Mucosa of rectum (tissue), 2 donors: ENCODE data around the gene TAPBP.
"Not testable (repeated sequence)": the region's sequence is repeated elsewhere in the genome, so short reads cannot be mapped to it uniquely, and the experiment has no call there.

Source experiments
- H3K27ac ChIP-seq, 2 donors: one replicate each; pipeline ENCODE4 v1.7.0; 2013; ENCODE audit warnings: inconsistent platforms in 2 of 2, low read depth in 2 of 2, low read length in 2 of 2
- H3K27me3 ChIP-seq, 2 donors: one replicate each; pipeline ENCODE4 v1.7.0; 2013; ENCODE audit warnings: low read length in 2 of 2; ENCODE audit not compliant: control insufficient read depth in 2 of 2, insufficient read depth in 2 of 2
- H3K36me3 ChIP-seq, 2 donors: one replicate each; pipeline ENCODE4 v1.7.0; 2013; ENCODE audit warnings: low read length in 2 of 2; ENCODE audit not compliant: control insufficient read depth in 2 of 2, insufficient read depth in 2 of 2
- H3K4me1 ChIP-seq, 2 donors: one replicate each; pipeline ENCODE4 v1.7.0; 2013; ENCODE audit warnings: low read length in 2 of 2, mild to moderate bottlenecking in 1 of 2; ENCODE audit not compliant: control insufficient read depth in 2 of 2, insufficient read depth in 2 of 2
- H3K4me3 ChIP-seq, 2 donors: one replicate each; pipeline ENCODE4 v1.7.0; 2013; ENCODE audit warnings: low read length in 2 of 2
- H3K9ac ChIP-seq, 2 donors: one replicate each; pipeline ENCODE4 v1.7.0; 2013; ENCODE audit warnings: low read length in 2 of 2, low read depth in 1 of 2, mild to moderate bottlenecking in 1 of 2
- H3K9me3 ChIP-seq, 2 donors: one replicate each; pipeline ENCODE4 v1.7.0; 2013; ENCODE audit warnings: low read length in 2 of 2; ENCODE audit not compliant: control insufficient read depth in 2 of 2
- donor health status: healthy.
- donor health status: Normal muscosa, but diverticular disease.

Gene TAPBP

DNA sequence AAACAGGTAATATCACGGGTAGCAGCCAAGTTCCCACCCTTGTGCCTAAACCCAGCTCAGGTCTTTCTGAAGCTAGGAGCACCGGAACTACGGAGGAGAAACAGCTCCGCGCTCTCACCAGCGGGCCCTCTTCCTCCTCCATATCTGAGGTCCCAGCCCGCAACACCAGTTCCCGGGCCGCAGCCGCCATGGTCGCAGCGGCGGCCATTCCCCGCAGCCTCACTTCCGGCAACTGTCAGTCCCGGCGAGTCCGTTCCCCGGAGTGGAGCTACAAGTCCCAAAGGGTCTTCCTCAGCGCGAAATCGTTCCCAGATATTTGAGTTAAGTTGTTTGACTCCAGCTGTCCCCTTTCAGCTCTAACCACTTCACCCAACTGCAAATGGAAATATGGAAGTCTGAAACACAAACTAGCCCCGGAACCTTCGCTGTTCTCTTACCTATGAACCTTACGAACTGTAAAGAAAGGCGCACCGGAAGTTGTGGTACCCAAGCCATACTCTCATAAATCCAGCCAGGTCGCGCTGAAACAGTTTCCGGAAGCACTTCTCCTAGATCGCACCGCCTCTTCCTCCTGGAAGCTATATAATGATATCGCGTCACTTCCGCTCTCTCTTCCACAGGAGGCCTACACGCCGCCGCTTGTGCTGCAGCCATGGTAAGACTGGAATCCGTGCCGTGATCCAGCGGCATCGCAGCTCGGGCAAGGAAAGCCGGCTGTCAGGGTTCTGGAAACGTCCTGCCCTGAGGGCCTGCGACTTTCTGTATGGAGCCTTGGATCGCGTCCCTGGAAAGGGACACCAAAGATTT is 42.2 kb downstream of the TAPBP start, which contains the start of the genes RPS18 and VPS52:
TSS of gene RPS18 (plus strand) at position 608 of the 807 bp plus-strand sequence. CDS start at position 653, 45 bp downstream.
TSS of gene VPS52 (minus strand) at position 409 of the 807 bp plus-strand sequence. CDS start at position 208, 201 bp downstream.
- H3K27me3 ChIP-seq = no peaks in the 10 kb centered on the region
- peaks cover 40 to 49% of the 10 kb centered on the region in 2 donors for H3K4me1 ChIP-seq
- H3K36me3 ChIP-seq = peaks cover 40 to 46% of the 10 kb centered on the region in 2 donors
- H3K9ac ChIP-seq = peak within 1 kb of the TSS; percentile 95
- H3K4me3 ChIP-seq = peak within 1 kb of the TSS; percentile 86 to 98
- H3K27ac ChIP-seq = peak within 1 kb of the TSS; percentile 94 to 95
- H3K9me3 ChIP-seq = no peaks in the 10 kb centered on the region

- H3K4me1 ChIP-seq = peaks cover 34 to 43% of the 10 kb centered on the region in 2 donors
- peak overlapping the region; percentile 95 for H3K9ac ChIP-seq
- no peaks in the 10 kb centered on the region for H3K27me3 ChIP-seq
- H3K27ac ChIP-seq = peak overlapping the region; percentile 94 to 95
- H3K9me3 ChIP-seq = no peaks in the 10 kb centered on the region
- peak overlapping the region; percentile 86 to 98 for H3K4me3 ChIP-seq
- H3K36me3 ChIP-seq = peaks cover 41 to 50% of the 10 kb centered on the region in 2 donors
Observed at GRCh38 chr6:33271117-33271467, 42.8 kb downstream of the TAPBP start.

- Histone ChIP-seq H3K36me3 (peaks cover 42 to 64% of the 10 kb centered on the region in 2 donors), H3K9ac (no peak overlapping the region), H3K4me3 (no peak overlapping the region), H3K27ac (no peak overlapping the region), H3K27me3 (no peaks in the 10 kb centered on the region), H3K4me1 (no peaks in the 10 kb centered on the region), H3K9me3 (no peaks in the 10 kb centered on the region)
Observed at GRCh38 chr6:33264015-33264414, 49.9 kb downstream of the TAPBP start.

GRCh38 chr6:33262490-33262889 is 51.4 kb downstream of the TAPBP start:
- not testable (repeated sequence) for H3K9ac ChIP-seq, H3K4me3 ChIP-seq, H3K4me1 ChIP-seq, H3K27me3 ChIP-seq, H3K27ac ChIP-seq, H3K9me3 ChIP-seq
- H3K36me3 ChIP-seq = peaks cover 41 to 56% of the 10 kb centered on the region in 2 donors

DNA sequence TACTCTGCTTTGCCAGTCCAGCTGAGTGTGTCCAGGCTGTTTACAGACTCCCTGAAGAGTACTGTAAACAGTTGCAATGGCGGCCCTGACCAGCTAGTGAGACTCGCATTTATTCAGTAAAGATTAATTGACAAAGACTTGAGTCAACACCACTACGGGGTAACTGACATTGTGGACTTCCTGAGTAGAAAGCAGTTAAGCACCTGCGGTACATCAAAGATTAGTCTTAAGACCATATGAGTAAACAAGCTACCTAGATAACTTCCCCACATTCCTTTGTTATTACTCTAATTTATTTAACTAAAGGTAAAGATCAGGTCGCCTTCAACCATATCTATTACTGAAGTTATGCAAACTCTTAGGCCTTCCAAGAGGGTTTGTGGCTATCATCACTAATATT is 54.8 kb downstream of the TAPBP start:
- Histone ChIP-seq H3K4me3 (no peak overlapping the region), H3K4me1 (no peaks in the 10 kb centered on the region), H3K9me3 (no peaks in the 10 kb centered on the region), H3K27me3 (no peaks in the 10 kb centered on the region), H3K27ac (no peak overlapping the region), H3K36me3 (peaks cover 18 to 27% of the 10 kb centered on the region in 2 donors), H3K9ac (no peak overlapping the region)

DNA sequence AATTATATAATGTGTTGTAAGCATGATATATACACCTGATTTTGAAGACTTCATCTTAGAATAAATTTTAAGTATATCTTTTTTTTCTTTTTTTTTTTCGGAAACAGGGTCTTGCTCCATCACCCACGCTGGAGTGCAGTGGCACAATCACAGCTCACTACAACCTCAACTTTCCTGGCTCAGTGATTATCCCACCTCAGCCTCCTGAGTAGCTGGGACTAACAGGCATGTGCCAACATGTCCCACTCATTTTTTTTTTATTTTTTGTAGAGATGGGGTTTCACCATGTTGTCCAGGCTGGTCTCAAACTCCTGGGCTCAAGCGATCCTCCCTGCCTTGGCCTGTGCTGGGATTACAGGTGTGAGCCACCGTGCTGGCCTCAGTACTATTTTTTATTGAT is 59.3 kb downstream of the TAPBP start:
- Histone ChIP-seq H3K4me1 (peaks cover 7 to 9% of the 10 kb centered on the region in 2 donors), H3K9ac (no peak overlapping the region), H3K4me3 (no peak overlapping the region), H3K27ac (no peak overlapping the region), H3K36me3 (peaks cover 4 to 22% of the 10 kb centered on the region in 2 donors), H3K9me3 (no peaks in the 10 kb centered on the region), H3K27me3 (no peaks in the 10 kb centered on the region)

DNA sequence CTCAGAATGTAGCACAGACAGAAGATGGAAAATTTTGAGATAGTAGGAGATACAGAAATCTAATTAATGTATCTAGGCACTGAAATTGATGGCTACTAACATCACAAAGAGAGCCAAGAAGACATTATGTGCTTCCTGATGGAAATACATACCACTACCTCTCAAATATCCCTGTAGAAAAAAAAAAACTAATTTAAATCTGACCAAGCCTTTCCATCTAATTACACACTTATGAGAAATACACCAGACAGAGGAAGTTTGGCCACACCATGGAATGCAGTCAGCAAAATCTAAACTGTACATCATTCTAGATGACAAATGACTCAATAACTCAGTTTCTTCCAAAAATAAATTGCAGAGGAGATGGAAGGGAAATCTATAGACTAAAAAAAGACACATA is 61.1 kb downstream of the TAPBP start:
- peaks cover 0 to 17% of the 10 kb centered on the region in 2 donors for H3K36me3 ChIP-seq
- H3K27me3 ChIP-seq = no peaks in the 10 kb centered on the region
- H3K9me3 ChIP-seq = no peaks in the 10 kb centered on the region
- no peak overlapping the region for H3K9ac ChIP-seq
- no peak overlapping the region for H3K4me3 ChIP-seq
- no peak overlapping the region for H3K27ac ChIP-seq
- H3K4me1 ChIP-seq = peaks cover 17 to 21% of the 10 kb centered on the region in 2 donors

- Histone ChIP-seq H3K27me3 (no peaks in the 10 kb centered on the region), H3K36me3 (peaks cover 0 to 14% of the 10 kb centered on the region in 2 donors), H3K27ac (no peak overlapping the region), H3K9ac (no peak overlapping the region), H3K4me1 (peaks cover 17 to 21% of the 10 kb centered on the region in 2 donors), H3K4me3 (no peak overlapping the region), H3K9me3 (no peaks in the 10 kb centered on the region)
Observed at GRCh38 chr6:33251395-33252012, 62.4 kb downstream of the TAPBP start.

DNA sequence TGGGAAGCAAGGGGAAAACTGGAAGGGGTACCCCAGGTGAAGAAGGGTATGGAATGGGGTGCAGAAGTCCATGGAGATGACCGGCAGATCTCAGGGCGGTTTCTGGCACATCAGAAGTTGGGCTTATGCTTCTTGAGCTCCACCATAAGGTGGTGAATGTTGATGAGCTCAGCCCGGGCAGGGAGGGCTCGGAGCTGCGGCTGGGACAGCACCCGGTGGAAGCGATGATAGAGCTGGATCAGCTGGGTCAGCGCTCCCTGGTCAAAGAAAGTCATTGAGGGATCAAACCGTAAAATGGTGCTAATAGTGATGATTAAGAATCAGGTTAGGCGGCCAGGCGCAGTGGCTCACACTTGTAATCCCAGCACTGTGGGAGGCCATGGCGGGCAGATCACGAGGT is 63.1 kb downstream of the TAPBP start:
- Histone ChIP-seq H3K36me3 (peaks cover 0 to 14% of the 10 kb centered on the region in 2 donors), H3K4me3 (no peak overlapping the region), H3K9ac (no peak overlapping the region), H3K9me3 (no peaks in the 10 kb centered on the region), H3K27me3 (no peaks in the 10 kb centered on the region), H3K27ac (no peak overlapping the region), H3K4me1 (peaks cover 17 to 21% of the 10 kb centered on the region in 2 donors)
